Measurements from ENCODE around the gene LRPAP1.

Gene LRPAP1

DNA sequence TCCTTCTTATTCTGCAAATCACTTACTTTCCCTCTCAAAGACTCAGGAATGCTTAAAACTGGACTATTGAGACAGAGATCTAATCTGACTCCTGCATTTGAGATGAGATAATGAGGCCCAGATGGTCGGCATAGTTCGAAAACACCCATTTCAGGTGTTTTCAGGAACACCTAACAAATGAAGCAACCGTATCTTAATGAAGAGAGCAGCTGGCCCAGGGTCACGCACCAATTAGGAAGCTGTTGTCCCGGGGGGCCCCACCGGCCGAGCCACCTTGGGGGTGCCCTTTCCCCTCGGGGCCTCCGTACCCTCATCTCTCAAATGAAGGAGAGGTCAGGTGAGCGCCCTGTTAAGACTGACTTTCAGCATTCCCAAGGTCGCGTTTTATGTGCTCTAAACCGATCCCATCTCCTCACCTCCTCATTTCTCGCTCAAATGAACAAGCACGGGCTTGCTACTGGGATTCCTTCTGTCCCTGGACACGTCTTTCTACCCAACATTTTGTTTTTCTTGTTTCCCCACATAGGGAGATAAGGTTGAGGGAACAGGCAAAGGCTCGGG is 824 bp downstream of the LRPAP1 start:
- DNase-seq: no peak

DNA sequence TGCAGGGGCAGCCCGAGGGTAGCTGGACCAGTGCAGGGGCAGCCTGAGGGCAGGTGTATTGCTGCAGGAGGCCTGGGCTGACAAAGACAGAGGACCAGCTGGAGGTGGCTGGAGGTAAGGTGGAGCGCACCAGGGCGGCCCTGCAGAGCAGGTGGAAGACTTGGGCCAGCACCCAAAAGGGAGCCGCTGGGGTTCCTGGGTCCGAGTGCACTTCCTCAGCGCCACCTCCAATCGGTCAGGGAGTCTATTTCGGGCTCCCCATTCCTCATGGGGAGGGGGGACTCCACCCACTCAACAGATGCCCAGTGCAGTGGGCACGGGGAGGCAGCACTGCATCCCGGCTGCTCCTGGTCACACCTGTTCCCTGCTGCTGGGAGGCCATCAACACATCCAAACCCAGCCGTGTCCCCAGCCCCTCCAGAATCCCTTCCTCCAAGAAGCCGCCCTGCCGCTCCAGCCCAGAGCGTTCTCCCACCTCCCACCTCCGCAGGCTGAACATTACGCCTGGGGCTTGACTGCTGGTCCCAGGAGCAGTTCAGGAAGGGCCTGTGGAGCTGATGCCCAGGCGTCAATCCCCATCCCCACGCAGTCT is 1.5 kb downstream of the LRPAP1 start:
- DNase-seq: no peak

- no peak for DNase-seq
Observed at GRCh38 chr4:3530051-3530450, 2.2 kb downstream of the LRPAP1 start.

GRCh38 chr4:3529363-3529762 is 2.9 kb downstream of the LRPAP1 start:
- DNase-seq: no peak

- DNase-seq: no peak
Observed at GRCh38 chr4:3527914-3528876, 4.0 kb downstream of the LRPAP1 start.

DNA sequence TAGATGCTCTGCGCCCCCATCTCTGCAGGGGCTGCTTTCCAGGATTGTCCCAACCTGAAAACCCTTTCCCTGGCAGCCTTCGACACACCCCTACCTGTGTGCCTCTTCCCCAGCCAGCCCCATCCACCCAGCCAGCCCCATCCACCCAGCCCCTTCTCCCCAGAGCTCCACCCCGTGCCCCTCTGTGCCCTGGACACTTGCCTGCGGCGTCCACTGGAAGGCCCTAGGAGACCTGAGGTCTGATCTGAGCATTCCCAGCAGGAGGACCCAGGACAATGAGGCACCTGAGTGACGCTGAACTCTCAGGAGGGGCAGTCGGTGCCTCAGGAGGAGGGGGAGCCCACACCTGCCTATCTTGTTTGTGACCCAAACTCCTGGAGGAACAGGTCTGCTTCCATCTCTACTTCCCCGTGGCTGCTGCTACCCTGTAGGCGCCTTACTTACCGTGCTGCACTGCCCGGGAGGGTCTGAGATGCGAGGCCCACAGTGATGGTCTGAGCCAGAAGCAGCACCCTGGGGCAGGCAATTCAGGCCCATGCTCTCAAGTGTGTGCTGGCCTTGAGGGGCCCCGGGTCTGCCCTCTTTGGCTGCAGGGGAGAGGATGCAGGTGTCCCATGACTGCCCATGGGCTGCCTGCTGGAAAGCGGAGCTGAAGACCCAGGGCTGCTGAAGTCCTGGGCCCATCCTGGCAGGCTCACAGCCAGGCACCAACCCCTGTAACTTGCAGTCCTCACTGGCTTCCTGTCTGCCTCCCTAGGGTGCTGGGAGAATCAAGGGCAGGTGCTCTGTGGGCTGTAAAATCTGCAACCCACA is 4.9 kb downstream of the LRPAP1 start:
- no peak for DNase-seq

DNA sequence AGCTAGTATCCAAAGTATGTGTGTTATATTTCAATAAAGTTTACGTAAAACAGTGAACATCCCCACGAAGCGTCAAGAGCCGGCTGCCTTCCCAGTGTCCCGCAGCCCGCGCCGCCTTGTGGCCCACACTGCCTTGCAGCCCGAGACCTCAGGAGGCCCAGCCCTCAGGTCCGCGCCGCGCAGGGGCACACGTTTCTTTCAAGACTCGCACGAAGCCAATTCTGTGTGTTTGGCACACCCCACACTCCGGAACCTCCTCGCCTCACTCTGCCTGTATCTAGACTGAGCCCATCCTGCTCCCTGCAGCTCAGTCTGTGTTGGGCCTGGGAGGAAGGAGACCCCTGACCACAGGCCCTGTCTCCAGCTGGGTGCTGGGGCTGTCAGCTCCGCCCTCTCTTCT is 5.8 kb downstream of the LRPAP1 start:
- DNase-seq: no peak

- DNase-seq: no peak
Observed at GRCh38 chr4:3525532-3526430, 6.4 kb downstream of the LRPAP1 start.

DNA sequence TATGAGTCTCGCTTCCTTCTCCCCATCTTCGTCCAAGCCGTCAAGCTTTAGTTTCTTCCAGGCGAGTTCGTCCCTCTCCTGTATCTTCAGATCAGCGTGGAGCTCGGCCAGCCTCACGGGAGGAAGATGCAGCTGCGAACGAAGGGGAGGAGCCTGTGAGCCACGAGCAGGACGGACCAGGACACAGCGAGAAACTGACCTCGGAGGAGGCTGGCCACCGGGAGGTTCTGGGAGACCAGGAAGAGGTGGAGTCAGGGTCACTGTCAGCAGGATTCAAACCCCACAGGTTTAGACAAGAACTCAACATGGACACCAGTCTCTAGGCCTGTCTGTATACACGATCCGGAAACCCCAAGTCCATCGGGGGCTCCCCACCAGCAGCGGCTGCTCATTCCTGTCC is 7.3 kb downstream of the LRPAP1 start:
- no peak for DNase-seq

GRCh38 chr4:3524349-3524748 is 7.9 kb downstream of the LRPAP1 start:
- no peak for DNase-seq

DNA sequence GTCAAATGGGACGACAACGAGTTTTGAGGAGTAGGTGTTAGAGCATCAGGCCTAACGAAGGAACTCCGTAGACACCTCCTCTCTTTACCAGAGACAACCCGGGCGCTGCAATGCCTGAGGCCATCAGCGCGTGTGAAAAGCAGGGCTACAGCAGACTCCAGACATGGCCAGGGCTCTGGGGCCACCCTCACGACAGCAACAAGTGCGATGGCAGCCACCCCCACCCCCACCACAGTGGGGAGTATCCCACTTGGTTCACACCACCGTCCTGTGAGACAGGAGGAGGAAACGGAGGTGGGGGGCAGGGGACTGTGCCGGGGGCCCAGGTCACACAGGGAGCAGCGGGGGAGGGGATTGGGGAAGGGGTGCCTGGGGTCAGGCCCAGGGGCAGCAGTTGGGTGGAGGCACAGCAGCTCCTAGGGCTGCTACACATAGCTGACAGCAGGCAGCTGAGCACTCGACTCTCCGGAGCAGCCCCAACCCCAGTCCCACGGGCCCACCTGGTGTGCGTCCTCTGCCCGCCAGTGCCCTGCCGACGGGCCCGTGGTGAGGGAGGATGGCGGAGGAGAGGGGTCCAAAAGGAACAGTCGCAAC is 8.5 kb downstream of the LRPAP1 start:
- no peak for DNase-seq

- DNase-seq: no peak
Observed at GRCh38 chr4:3523146-3523627, 9.0 kb downstream of the LRPAP1 start.

DNA sequence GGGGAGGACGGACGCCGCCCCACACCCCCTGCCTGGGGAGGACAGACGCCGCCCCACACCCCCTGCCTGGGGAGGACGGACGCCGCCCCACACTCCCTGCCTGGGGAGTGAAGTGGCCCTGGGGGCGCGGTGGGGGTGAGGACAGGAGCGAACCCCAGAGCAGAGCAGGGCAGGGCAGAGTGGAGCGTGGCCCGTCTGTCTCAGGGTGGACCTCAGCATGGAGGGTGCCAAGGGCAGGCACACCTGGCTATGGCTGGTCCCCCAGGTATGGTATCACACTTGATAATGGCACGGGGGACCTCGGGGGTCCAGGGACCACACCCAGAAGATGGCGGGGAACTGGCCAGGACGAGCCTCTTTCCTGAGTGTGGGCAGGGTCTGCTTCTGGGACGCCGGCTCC is 9.6 kb downstream of the LRPAP1 start:
- DNase-seq: no peak

GRCh38 chr4:3522326-3522640 is 9.9 kb downstream of the LRPAP1 start:
- no peak for DNase-seq

- DNase-seq: no peak
Observed at GRCh38 chr4:3521621-3522325, 10.4 kb downstream of the LRPAP1 start.

DNA sequence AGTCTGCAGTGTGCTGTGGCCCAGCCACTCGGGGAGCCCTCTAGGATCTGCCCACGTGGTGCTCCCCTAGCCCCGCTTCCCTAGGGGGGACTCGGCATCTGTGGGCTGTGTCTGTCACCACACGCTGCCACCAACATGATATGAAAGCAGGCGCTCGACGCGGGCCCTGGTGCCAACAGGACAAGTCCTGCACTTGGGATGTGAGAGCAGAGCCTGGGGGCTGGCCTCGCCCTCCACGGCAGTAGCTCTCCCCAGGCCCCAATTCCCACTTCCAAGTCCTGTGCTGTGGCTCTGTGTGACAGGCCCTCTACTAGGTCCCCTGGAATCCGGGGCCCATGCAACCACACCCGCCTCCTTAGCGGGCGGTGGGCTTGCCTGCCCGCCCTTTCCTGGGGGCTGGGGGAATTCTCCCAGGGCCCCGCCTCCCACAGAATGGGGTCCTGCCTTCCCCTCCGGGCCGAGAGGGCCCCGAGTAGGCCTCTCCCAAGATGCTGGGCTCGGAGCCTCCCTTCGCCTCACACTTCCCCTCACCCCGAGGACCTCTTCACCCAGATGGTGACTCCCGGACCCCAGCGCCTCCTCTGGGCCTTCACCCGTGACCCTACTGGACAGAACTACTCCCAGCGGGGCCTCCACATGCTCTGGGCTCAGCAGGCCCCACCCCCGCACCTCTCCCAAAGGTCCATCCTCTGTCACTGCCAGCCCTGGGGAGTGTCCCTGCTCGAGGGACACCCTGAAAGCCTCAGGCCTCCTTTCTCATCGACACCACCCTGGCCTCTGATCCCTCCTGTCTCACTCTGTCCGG is 11.2 kb downstream of the LRPAP1 start:
- DNase-seq: no peak

DNA sequence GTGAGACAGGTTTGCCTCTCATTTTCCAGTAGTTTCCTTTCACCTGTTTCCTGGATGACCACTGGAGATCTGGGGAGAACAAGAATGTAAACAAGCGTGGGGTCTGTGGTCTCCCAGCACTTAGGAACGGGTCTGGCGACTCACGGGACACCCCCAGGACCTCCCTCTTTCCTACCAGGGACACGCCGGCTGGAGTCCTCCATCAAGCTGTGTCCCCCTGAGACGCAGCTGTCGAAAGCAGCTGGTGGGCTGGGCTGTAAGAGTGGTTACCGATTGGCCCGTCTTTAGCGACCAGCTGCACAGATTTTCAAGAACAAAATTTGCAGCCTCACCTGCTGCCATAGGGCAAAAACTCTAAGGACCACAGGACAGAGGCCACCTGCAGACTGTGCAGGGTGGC is 11.9 kb downstream of the LRPAP1 start:
- no peak for DNase-seq

- DNase-seq: no peak
Observed at GRCh38 chr4:3519468-3520264, 12.6 kb downstream of the LRPAP1 start.

DNA sequence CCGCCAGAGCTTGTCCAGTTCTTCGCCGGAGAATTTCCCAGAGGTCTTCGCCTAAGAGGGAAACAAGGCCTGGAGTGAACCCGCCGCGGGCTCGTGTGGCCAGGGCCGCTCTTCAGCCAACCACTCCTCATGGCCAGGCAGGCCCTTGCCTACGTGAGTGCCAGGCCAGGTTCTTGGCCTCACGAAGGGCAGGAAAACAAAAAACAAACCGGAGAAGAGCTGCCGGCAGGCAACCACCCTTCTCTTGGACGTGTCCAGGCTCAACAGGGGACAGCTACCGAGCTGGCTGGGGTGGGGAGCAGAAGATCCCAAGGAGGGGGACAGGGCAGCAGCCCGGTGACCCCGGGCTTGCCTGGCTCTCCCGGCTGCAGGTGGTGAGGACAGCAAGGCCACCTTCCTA is 13.3 kb downstream of the LRPAP1 start:
- DNase-seq: no peak

Measured in NCI-H524 treated with DMSO at 0.1 percent for 48 hours (cell line).